IMR-90 (cell line): ENCODE results near the gene EIF4E3. TPM values are rescaled to one million over a fixed set of nuclear protein-coding genes. Genes with fewer than 3 reads are reported as not detected.

Source experiments
- ATAC-seq: fragments of 200-7000 bp; cut with Tn5 transposase; 2 replicates; pipeline ENCODE4 v1.9.1; 2020; ENCODE audit warnings: low read depth, mild to moderate bottlenecking, moderate library complexity
- BruUV-seq: library from RNA; stranded (reverse); fragments of 400-500 nt; replicated peaks from 2 replicates; lab custom pipeline; 2021; lab: Mats Ljungman, UMichigan
- CTCF ChIA-PET: fragments of 300-600 bp; formaldehyde crosslinking; extraction: SDS; loops from one replicate; lab custom pipeline; 2021; ENCODE audit warnings: antibody characterized with exemption; lab: Yijun Ruan, JAX
- POLR2A ChIA-PET: fragments of 300-600 bp; sonication (Branson Sonifier 250); formaldehyde crosslinking; loops from one replicate; lab custom pipeline; 2022; ENCODE audit warnings: antibody characterized with exemption; ENCODE audit not compliant: unreplicated experiment; lab: Charles Lee
- DNase-seq: peaks from one replicate; pipeline ENCODE4 v3.0.0; 2013
- H2AFZ ChIP-seq: replicated peaks from 2 replicates; pipeline ENCODE3; 2013; ENCODE audit warnings: low read length, mild to moderate bottlenecking; ENCODE audit not compliant: poor library complexity
- H2AK5ac ChIP-seq: 2 replicates; pipeline ENCODE4 v1.6.1; 2013; ENCODE audit warnings: low read depth, low read length, inconsistent platforms
- H2AK9ac ChIP-seq: replicated peaks from 2 replicates; pipeline ENCODE3; 2013; ENCODE audit warnings: mild to moderate bottlenecking, low read depth, low read length, moderate library complexity; ENCODE audit not compliant: poor library complexity
- H2BK120ac ChIP-seq: 2 replicates; pipeline ENCODE4 v1.6.1; 2013; ENCODE audit warnings: low read depth, low read length, inconsistent platforms
- H2BK15ac ChIP-seq: 3 replicates; pipeline ENCODE4 v1.6.1; 2013; ENCODE audit warnings: low read depth, low read length, inconsistent platforms
- H2BK20ac ChIP-seq: 2 replicates; pipeline ENCODE4 v1.6.1; 2013; ENCODE audit warnings: low read depth, mild to moderate bottlenecking, inconsistent platforms, low read length, moderate library complexity
- H2BK5ac ChIP-seq: 2 replicates; pipeline ENCODE4 v1.6.1; 2013; ENCODE audit warnings: mild to moderate bottlenecking, low read depth, low read length, inconsistent platforms; ENCODE audit not compliant: poor library complexity, severe bottlenecking
- H3K14ac ChIP-seq: replicated peaks from 2 replicates; pipeline ENCODE4 v1.6.1; 2013; ENCODE audit warnings: low read depth, low read length, inconsistent platforms
- H3K18ac ChIP-seq: 2 replicates; pipeline ENCODE4 v1.6.1; 2013; ENCODE audit warnings: low read depth, low read length, control low read depth
- H3K23ac ChIP-seq: 2 replicates; pipeline ENCODE4 v1.6.1; 2013; ENCODE audit warnings: low read depth, low read length, inconsistent platforms
- H3K27ac ChIP-seq: 2 replicates; pipeline ENCODE4 v1.5.1; 2013; ENCODE audit warnings: mild to moderate bottlenecking, control low read depth, low read length; ENCODE audit not compliant: insufficient read depth
- H3K27me3 ChIP-seq: 2 replicates; pipeline ENCODE4 v1.6.1; 2013; ENCODE audit warnings: low read length; ENCODE audit not compliant: control insufficient read depth, insufficient read depth
- H3K36me3 ChIP-seq: 2 replicates; pipeline ENCODE4 v1.6.1; 2013; ENCODE audit warnings: low read length, mixed read lengths; ENCODE audit not compliant: control insufficient read depth, insufficient read depth
- H3K4ac ChIP-seq: 2 replicates; pipeline ENCODE4 v1.6.1; 2013; ENCODE audit warnings: low read depth, low read length, inconsistent platforms
- H3K4me1 ChIP-seq: 2 replicates; pipeline ENCODE4 v1.6.1; 2013; ENCODE audit warnings: low read length, mixed read lengths; ENCODE audit not compliant: control insufficient read depth, insufficient read depth
- H3K4me2 ChIP-seq: 2 replicates; pipeline ENCODE4 v1.6.1; 2013; ENCODE audit warnings: low read depth, mild to moderate bottlenecking, control low read depth, low read length, moderate library complexity
- H3K4me3 ChIP-seq: 2 replicates; pipeline ENCODE4 v1.5.1; 2013; ENCODE audit warnings: low read depth, mild to moderate bottlenecking, control low read depth, low read length, moderate library complexity; ENCODE audit not compliant: insufficient read depth
- H3K56ac ChIP-seq: 2 replicates; pipeline ENCODE4 v1.6.1; 2013; ENCODE audit warnings: low read length, inconsistent platforms; ENCODE audit not compliant: insufficient read depth; ENCODE audit errors: extremely low read depth
- H3K79me1 ChIP-seq, 2 experiments: 2 replicates each; pipeline ENCODE4 v1.6.1; 2013; ENCODE audit warnings: low read length in 2 of 2, inconsistent platforms in 1 of 2, low read depth in 1 of 2
- H3K9ac ChIP-seq: 2 replicates; pipeline ENCODE4 v1.6.1; 2013; ENCODE audit warnings: low read depth, low read length, control low read depth
- H3K9me1 ChIP-seq: 2 replicates; pipeline ENCODE4 v1.6.1; 2013; ENCODE audit warnings: low read length, inconsistent platforms; ENCODE audit not compliant: insufficient read depth
- H3K9me3 ChIP-seq: 2 replicates; pipeline ENCODE4 v1.6.1; 2013; ENCODE audit warnings: low read length; ENCODE audit not compliant: control insufficient read depth, insufficient read depth
- H4K20me1 ChIP-seq: 2 replicates; pipeline ENCODE4 v1.6.1; 2013; ENCODE audit warnings: low read length, inconsistent platforms; ENCODE audit not compliant: insufficient read depth
- H4K5ac ChIP-seq: 2 replicates; pipeline ENCODE4 v1.6.1; 2013; ENCODE audit warnings: mild to moderate bottlenecking, low read depth, low read length, control low read depth
- H4K8ac ChIP-seq, 2 experiments: 2 replicates each; pipeline ENCODE4 v1.6.1; 2013; ENCODE audit warnings: low read depth in 2 of 2, low read length in 2 of 2, control low read depth in 1 of 2, inconsistent platforms in 1 of 2
- H4K91ac ChIP-seq: 2 replicates; pipeline ENCODE4 v1.6.1; 2013; ENCODE audit warnings: low read depth, low read length, inconsistent platforms; ENCODE audit not compliant: insufficient read depth
- MAZ ChIP-seq: IDR thresholded peaks from 2 replicates; pipeline ENCODE4 v1.6.1; 2012; ENCODE audit warnings: low read depth, mild to moderate bottlenecking, low read length, improper control_type of control experiment, moderate library complexity, borderline replicate concordance
- WGBS, 2 experiments: methylation state at CpG; one replicate each; pipeline versions ENCODE4 v1.1.5 to v1.1.7; 2013; ENCODE audit warnings: missing lambda C conversion rate in 2 of 2; ENCODE audit not compliant: insufficient read length in 1 of 2; ENCODE audit errors: extremely low coverage in 2 of 2; 5-methylcytosine and 5-hydroxymethylcytosine counted together
- dilution Hi-C: fragments of 300-500 bp; cut with HindIII; formaldehyde crosslinking; loops from one replicate; pipeline ENCODE4 v1.14.3; 2018; ENCODE audit warnings: low sequenced_read_pairs; ENCODE audit not compliant: unreplicated experiment
- in situ Hi-C: fragments of 300-500 bp; cut with MboI; formaldehyde crosslinking; loops from 3 replicates; pipeline ENCODE4 v1.14.3; 2019; ENCODE audit warnings: low sequenced_read_pairs, inconsistent platforms, mixed read lengths
- intact Hi-C: fragments of 100-400 bp; cut with micrococcal nuclease; formaldehyde crosslinking; loops from 2 replicates; pipeline ENCODE4 v1.10.0; 2022
- polyA plus RNA-seq, 3 experiments: library from polyadenylated mRNA; depleted of rRNA; stranded (reverse); fragments of >200 nt; gene quantifications; 2 replicates each; pipeline ENCODE4 v1.2.3, GENCODE V29; 2012; ENCODE audit warnings: low replicate concordance in 1 of 3
- total RNA-seq: library from RNA; depleted of rRNA; stranded (reverse); fragments of >200 nt; gene quantifications from 2 replicates; pipeline ENCODE4 v1.2.3, GENCODE V29; 2012

Gene EIF4E3
- total and polyA plus RNA-seq, 2 of the 4 experiments (the other 2 are of a cell fraction), result 0.72 to 1.1 TPM

- DNase-seq (no peak), ATAC-seq (no peak)
- Histone ChIP-seq H4K91ac (no peak overlapping the region), H3K14ac (no peak overlapping the region), H3K27ac (no peak overlapping the region), H3K9ac (no peak overlapping the region), H2BK120ac (no peak overlapping the region), H3K4me1 (0 out of 2 replicates have a peak, but pooled peaks cover 2% of the 10 kb centered on the region), H3K56ac (no peak overlapping the region), H3K18ac (no peak overlapping the region), H3K23ac (no peak overlapping the region), H3K9me3 (no peaks in the 10 kb centered on the region), H2BK20ac (no peak overlapping the region), H4K5ac (no peak overlapping the region), H2BK15ac (no peak overlapping the region), H3K27me3 (peaks cover 8% of the 10 kb centered on the region), H2AK9ac (no peak overlapping the region), H3K79me1 (no peaks in the 10 kb centered on the region), H4K20me1 (no peaks in the 10 kb centered on the region), H2AK5ac (no peak overlapping the region), H4K8ac (no peak overlapping the region), H3K4ac (no peak overlapping the region), H3K4me3 (no peak overlapping the region), H2AFZ (no peak overlapping the region), H3K36me3 (no peaks in the 10 kb centered on the region), H2BK5ac (no peak overlapping the region), H3K4me2 (no peak overlapping the region), H3K9me1 (no peaks in the 10 kb centered on the region)
- intact Hi-C loops (no loop called here), in situ Hi-C loops (loop anchor here (25.0 kb wide), 1 partner anchor 1600 kb away; no protein-coding TSS in a partner anchor), dilution Hi-C loops (no loop called here)
- WGBS, 2 experiments, result 89% methylated on average over 1 of the region's 3 CpGs; no CpG with 5 or more reads in 1 of the 2 experiments
- TF ChIP-seq MAZ, result no peak
- ChIA-PET POLR2A (no interaction called here), CTCF (no interaction called here)
- BruUV-seq, result no TSS peak
These were observed 63.1 kb downstream of the EIF4E3 start for GRCh38 chr3:71662056-71662455.
